ENCODE measurements around the gene ADCK1. TPM values are rescaled to one million over a fixed set of nuclear protein-coding genes. Genes with fewer than 3 reads are reported as not detected.
A peak's percentile ranks its signal among the peaks of the same experiment; 100 is the strongest.

Gene ADCK1
- polyA plus RNA-seq, 3 donors: 3.7 to 33.0 (median 5.4) TPM

DNA sequence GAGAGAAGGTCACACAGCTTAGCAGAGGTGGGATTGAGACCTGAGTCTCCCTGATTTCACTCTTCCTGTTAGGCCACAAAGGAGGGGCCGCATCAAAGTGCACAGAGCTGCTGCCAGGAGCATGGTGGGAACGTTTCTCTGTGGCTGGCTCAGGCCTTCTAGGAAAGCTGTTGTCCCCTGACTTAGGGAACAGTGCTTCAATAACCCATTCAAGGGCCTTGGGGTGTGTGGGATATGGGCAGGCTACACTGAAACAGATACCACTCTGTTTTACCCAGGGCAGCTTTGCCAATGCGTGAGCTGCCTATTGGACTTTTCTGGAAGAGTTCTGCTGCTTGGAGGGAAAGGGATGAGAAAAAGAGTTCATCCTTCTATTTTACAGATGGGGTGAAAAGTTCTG, 110.0 kb downstream of the ADCK1 start:
- intact Hi-C loops (cut with micrococcal nuclease): no loop called here
- H3K36me3 Mint-ChIP-seq: peaks cover 3 to 14% of the 10 kb centered on the region in 2 donors

DNA sequence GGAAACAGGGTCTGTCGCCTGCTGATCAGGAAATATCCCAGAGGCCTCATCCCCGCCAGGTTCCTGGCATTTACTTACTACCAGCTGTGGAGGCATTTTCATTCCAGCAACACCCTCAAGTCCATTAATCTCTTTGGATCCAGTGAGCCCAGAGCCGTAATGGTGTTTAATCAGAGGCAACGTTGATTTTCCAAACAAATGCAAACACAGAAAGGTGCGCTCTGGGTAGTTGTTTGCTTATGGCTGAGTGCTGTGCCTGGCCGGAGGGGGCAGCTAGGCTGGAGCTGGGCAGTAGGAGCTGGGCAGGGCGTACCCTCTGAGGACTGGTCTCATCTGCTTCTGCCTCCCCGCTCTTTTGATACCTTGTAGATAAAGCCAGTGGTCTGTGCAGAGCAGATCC, 110.6 kb downstream of the ADCK1 start:
- TF ChIP-seq, protein P1, sequence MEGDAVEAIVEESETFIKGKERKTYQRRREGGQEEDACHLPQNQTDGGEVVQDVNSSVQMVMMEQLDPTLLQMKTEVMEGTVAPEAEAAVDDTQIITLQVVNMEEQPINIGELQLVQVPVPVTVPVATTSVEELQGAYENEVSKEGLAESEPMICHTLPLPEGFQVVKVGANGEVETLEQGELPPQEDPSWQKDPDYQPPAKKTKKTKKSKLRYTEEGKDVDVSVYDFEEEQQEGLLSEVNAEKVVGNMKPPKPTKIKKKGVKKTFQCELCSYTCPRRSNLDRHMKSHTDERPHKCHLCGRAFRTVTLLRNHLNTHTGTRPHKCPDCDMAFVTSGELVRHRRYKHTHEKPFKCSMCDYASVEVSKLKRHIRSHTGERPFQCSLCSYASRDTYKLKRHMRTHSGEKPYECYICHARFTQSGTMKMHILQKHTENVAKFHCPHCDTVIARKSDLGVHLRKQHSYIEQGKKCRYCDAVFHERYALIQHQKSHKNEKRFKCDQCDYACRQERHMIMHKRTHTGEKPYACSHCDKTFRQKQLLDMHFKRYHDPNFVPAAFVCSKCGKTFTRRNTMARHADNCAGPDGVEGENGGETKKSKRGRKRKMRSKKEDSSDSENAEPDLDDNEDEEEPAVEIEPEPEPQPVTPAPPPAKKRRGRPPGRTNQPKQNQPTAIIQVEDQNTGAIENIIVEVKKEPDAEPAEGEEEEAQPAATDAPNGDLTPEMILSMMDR (IDR thresholded peaks at IDR 0.05): no peak
- H3K4me3 ChIP-seq (replicated peaks in 1 of 3; ENCODE audit: low read depth in 2 of 3, low read length in 3 of 3): no peak overlapping the region
- H3K79me2 ChIP-seq (ENCODE audit: insufficient read depth, low read length): no peaks in the 10 kb centered on the region
- peaks cover 3 to 14% of the 10 kb centered on the region in 2 donors for H3K36me3 Mint-ChIP-seq
- no peak overlapping the region for H3K9ac ChIP-seq (ENCODE audit: insufficient read depth, low read length, poor library complexity, severe bottlenecking)
- no peaks in the 10 kb centered on the region for H3K36me3 ChIP-seq (replicated peaks in 1 of 2; ENCODE audit: control insufficient read depth in 1 of 2, insufficient read depth in 2 of 2, low read length in 2 of 2)
- H3K27ac Mint-ChIP-seq: peak overlapping the region in 1 of 7 donors; percentile 52
- no peaks in the 10 kb centered on the region for H3K9me3 ChIP-seq (replicated peaks in 1 of 2; ENCODE audit: control insufficient read depth in 1 of 2, insufficient read depth in 1 of 2, low read length in 2 of 2)
- no peak overlapping the region for H3K27ac ChIP-seq (ENCODE audit: low read depth in 1 of 2, low read length in 2 of 2)
- H3K4me3 Mint-ChIP-seq: no peak overlapping the region
- intact Hi-C loops (cut with micrococcal nuclease): no loop called here
- 100% methylated on average over 4 of the region's 8 CpGs for WGBS (ENCODE audit: insufficient coverage)
- peaks cover 7% of the 10 kb centered on the region for H3K4me1 Mint-ChIP-seq
- peaks cover 4 to 5% of the 10 kb centered on the region in 2 donors for H3K4me1 ChIP-seq (ENCODE audit: control insufficient read depth in 1 of 2, insufficient read depth in 2 of 2, low read length in 2 of 2)
- no peaks in the 10 kb centered on the region for H3K27me3 ChIP-seq (ENCODE audit: control insufficient read depth in 2 of 2, insufficient read depth in 2 of 2, low read length in 2 of 2)
- peaks cover 0 to 2% (median 0%) of the 10 kb centered on the region in 3 donors for H3K27me3 Mint-ChIP-seq (ENCODE audit: low read depth in 3 of 3)
- H4K20me1 ChIP-seq (ENCODE audit: insufficient read depth, low read length): no peaks in the 10 kb centered on the region
- H2AFZ ChIP-seq (ENCODE audit: insufficient read depth, low read depth, low read length, poor library complexity, severe bottlenecking): no peak overlapping the region
- DNase-seq: no peak
- peaks cover 0 to 5% (median 0%) of the 10 kb centered on the region in 7 donors for H3K9me3 Mint-ChIP-seq
- H3K4me2 ChIP-seq (replicated peaks; ENCODE audit: extremely low read depth, low read length, poor library complexity, severe bottlenecking): no peak overlapping the region

More for the DNA sequence above, 110.0 kb downstream of the ADCK1 start:
- Mint-ChIP-seq H3K9me3 (peaks cover 0 to 5% (median 0%) of the 10 kb centered on the region in 7 donors), H3K27ac (no peak overlapping the region), H3K4me1 (peaks cover 7% of the 10 kb centered on the region), H3K4me3 (no peak overlapping the region), H3K27me3 (ENCODE audit: low read depth in 3 of 3) (peaks cover 0 to 2% (median 0%) of the 10 kb centered on the region in 3 donors)
- Histone ChIP-seq H3K27me3 (ENCODE audit: control insufficient read depth in 2 of 2, insufficient read depth in 2 of 2, low read length in 2 of 2) (no peaks in the 10 kb centered on the region), H3K4me1 (ENCODE audit: control insufficient read depth in 1 of 2, insufficient read depth in 2 of 2, low read length in 2 of 2) (peaks cover 4 to 5% of the 10 kb centered on the region in 2 donors), H3K9me3 (replicated peaks in 1 of 2; ENCODE audit: control insufficient read depth in 1 of 2, insufficient read depth in 1 of 2, low read length in 2 of 2) (no peaks in the 10 kb centered on the region), H2AFZ (ENCODE audit: insufficient read depth, low read depth, low read length, poor library complexity, severe bottlenecking) (no peak overlapping the region), H3K27ac (ENCODE audit: low read depth in 1 of 2, low read length in 2 of 2) (no peak overlapping the region), H3K4me2 (replicated peaks; ENCODE audit: extremely low read depth, low read length, poor library complexity, severe bottlenecking) (no peak overlapping the region), H3K4me3 (replicated peaks in 1 of 3; ENCODE audit: low read depth in 2 of 3, low read length in 3 of 3) (no peak overlapping the region), H4K20me1 (ENCODE audit: insufficient read depth, low read length) (no peaks in the 10 kb centered on the region), H3K9ac (ENCODE audit: insufficient read depth, low read length, poor library complexity, severe bottlenecking) (no peak overlapping the region), H3K36me3 (replicated peaks in 1 of 2; ENCODE audit: control insufficient read depth in 1 of 2, insufficient read depth in 2 of 2, low read length in 2 of 2) (no peaks in the 10 kb centered on the region), H3K79me2 (ENCODE audit: insufficient read depth, low read length) (no peaks in the 10 kb centered on the region)
- TF ChIP-seq, protein P1 (IDR thresholded peaks at IDR 0.05): no peak
- DNase-seq: no peak
- WGBS (ENCODE audit: insufficient coverage): 78% methylated on average over 3 of the region's 3 CpGs
